ENCODE data around the gene MANSC4. TPM values are rescaled to one million over a fixed set of nuclear protein-coding genes. Genes with fewer than 3 reads are reported as not detected.

MANSC4 gene
- total RNA-seq, 1 experiment from 2014 or later: not detected

DNA sequence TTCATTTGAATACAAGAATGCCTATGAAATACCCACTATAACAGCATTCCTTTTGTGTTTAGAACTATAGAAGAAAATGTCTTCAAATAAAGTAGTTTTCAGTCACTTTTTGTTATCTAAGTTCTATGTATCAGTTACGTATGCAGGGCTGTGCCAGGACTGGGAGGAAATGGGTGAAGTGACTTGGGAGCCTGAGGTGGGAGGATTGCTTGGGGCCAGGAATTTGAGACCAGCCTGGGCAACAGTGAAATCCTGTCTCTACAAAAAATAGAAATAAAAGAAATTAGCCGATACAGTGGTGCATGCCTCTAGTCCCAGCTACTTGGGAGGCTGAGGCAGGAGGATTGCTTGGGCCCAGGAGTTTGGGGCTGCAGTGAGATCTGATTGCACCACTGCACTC is 22.9 kb upstream of the MANSC4 start:
- in situ Hi-C loops (cut with HindIII; ENCODE audit: low sequenced_read_pairs): no loop called here
- DNase-seq (ENCODE audit: low spot score): no peak

DNA sequence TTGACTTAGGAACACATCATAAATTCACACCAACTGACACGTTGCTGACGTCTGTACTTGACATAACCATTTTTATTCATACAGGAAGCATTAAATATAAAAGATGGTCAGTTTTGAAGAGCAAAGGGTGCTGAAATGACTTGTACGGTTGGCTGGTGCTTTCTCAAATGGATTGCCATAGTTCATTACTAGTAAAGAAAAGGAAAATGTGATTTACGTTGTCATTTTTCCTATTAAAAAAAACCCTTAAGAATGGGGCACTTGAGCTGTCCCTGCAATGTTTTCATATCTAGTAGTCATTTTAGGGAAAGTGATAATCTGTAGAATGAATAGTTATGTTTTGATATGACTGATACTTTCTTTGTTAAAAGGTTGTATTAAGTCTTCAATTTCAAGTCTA is 22.5 kb upstream of the MANSC4 start:
- DNase-seq (ENCODE audit: low spot score): no peak
- in situ Hi-C loops (cut with HindIII; ENCODE audit: low sequenced_read_pairs): no loop called here

DNA sequence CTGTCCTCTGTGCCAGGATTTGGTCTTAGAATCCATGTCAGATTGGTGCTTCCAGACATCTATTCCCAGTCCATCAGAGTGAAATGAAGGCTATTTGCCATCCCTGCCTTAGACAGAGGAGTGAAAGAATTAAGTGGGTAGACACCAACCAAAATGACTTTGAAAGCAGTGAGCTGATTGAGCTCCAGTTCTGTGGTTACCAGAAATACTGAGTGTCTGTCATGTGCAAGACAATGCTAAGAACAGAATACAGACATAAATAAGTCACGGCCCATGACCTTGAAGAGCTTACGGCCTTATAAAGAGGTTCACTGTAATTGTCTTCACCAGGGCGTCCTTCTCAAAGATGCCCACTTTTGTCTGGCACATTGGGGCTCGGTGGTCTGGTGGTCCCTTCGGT is 21.6 kb upstream of the MANSC4 start:
- in situ Hi-C loops (cut with HindIII; ENCODE audit: low sequenced_read_pairs): no loop called here
- DNase-seq (ENCODE audit: low spot score): no peak

DNA sequence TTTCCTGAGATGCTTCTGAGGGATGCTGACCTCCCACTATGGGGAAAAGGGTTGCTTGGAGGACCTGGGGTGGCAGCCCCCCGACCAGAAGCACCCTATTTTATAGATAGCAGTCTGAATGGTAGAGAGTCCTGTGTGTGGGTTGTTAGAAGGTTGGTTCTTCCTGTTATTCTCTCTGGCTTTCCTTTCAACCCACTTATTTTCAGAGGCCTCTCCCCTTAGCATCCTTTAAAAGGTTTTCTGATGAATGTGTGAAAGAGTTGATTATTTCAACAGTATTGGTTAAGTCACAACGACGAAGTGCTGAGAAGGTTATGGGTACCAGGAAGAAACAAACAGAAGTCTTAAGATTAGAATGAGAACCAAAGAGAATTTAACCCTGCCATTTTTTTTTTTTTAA is 20.8 kb upstream of the MANSC4 start:
- no peak for DNase-seq (ENCODE audit: low spot score)
- in situ Hi-C loops (cut with HindIII; ENCODE audit: low sequenced_read_pairs): no loop called here

DNA sequence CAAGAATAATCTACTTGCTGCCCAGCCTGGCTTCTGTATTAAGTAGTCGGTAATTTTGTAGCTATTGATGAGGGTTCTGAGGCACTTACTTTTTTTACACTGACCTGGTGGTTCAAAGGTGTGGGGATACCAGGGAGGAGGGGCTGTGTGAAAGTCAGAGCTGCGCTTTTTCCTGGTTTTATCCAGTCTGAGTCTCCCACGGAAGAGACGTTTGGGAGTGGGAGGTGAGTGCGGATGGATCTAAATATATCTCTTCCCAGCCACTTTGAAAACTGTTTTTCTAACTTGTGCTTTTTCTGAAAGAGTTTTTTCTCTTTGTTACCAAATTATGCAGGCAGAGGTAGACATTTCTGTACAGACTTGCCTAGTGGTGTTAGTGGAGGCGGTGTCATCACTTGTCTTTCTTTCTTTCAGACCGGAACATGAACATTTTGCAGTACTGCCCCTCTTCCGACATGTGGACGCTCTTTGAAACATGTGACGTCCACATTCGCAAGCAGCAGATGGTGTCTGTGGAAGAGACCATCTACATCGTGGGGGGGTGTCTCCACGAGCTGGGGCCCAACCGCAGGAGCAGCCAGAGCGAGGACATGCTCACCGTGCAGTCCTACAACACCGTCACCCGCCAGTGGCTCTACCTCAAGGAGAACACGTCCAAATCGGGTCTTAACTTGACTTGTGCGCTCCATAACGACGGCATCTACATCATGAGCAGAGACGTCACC is 17.4 kb upstream of the MANSC4 start:
- no peak for DNase-seq (ENCODE audit: low spot score)
- in situ Hi-C loops (cut with HindIII; ENCODE audit: low sequenced_read_pairs): no loop called here

DNA sequence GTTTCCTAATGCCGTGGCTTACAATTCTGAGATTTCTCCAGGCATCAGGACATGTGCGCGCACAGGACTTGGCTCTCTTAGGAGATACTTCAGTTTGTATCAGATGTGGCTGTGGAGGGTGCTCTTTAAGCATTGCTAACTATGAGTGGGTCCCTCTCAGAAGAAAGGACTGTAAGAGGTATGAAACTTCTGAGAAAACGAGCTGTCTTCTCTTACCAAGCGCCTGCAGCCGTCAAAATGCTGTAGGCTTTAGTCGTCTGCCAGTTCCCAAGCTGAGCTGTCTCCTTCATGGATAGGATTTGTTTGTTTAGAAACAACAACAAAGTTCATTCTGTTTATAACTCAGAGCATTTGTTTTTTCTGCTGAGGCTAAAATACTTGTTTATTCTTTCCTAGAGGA is 16.1 kb upstream of the MANSC4 start:
- in situ Hi-C loops (cut with HindIII; ENCODE audit: low sequenced_read_pairs): no loop called here
- no peak for DNase-seq (ENCODE audit: low spot score)

DNA sequence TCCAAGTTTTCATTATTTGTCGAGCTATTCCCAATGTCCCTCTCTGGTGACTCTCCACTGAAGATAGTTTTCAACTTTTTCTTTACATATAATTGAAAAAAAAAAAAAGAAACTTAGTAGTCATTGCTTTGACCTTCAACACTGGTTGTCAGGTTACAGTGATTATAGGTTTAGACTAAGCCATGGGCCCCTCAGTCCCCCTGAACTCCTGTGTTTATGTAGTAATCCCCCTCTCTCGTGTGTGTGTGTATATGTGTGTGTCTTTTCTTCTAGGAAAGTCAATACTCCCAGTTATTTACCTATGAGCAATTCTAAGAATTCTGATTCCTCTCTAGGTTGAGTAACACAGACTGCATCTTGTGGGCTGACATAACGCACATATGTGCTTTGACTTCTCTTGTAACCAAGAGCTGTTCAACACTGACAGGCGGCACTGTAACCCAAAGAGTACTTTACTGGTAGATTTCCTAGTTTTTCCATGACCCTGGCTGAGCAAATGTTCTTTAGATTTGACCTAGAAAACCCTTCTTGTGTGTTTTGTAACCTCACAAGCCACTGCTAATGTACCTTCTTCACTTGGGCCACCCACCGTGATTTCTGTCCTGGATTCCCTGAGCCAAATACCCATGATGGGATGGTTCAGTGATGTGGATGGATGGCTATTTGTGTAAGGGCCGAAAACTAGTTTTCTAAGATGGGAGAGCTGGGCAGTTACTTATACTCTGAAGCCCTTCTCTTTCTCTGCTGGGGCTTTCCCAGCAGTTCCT is 15.0 kb upstream of the MANSC4 start:
- in situ Hi-C loops (cut with HindIII; ENCODE audit: low sequenced_read_pairs): no loop called here
- no peak for DNase-seq (ENCODE audit: low spot score)

DNA sequence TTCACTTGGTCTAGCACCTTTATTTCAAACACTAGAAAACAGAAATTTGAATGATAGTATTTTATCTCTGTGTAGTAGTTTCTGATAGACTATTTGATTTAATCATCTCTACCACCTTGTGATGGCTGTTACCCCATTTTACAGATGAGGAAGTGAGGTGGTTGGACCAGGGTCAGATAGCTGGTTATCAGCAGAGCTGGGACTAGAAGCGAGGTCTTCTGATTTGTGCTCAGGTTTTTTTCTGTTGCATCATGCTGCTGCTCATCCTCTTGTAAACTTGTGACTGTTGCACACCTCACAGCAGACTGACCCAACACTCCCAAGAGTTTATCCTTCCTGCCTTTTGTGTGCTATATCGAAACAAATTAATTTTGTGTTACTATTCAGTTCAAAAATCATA is 10.1 kb upstream of the MANSC4 start:
- in situ Hi-C loops (cut with HindIII; ENCODE audit: low sequenced_read_pairs): no loop called here

DNA sequence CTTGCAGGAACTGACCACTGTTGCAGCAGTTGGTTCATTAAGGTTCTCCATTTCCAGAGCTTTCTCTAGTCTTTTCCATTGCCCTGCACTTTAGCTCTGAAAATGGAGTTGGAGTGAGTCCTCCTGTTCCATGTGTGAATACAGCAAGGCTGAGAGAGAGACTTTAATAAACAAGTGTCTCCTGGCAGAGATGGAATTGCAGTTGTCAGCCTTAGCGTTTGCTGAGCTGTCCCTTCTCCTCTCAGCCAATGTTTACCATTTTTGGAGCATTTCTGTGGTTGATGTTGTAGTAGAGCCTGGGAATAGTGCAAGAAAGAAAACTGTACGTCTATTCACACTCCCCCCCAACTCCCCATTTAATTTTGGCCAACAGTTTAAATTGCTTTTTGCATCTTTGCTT is 7.5 kb upstream of the MANSC4 start:
- no peak for DNase-seq (ENCODE audit: low spot score)
- in situ Hi-C loops (cut with HindIII; ENCODE audit: low sequenced_read_pairs): no loop called here

More for the DNA sequence above, 10.1 kb upstream of the MANSC4 start:
- no peak for DNase-seq (ENCODE audit: low spot score)

DNA sequence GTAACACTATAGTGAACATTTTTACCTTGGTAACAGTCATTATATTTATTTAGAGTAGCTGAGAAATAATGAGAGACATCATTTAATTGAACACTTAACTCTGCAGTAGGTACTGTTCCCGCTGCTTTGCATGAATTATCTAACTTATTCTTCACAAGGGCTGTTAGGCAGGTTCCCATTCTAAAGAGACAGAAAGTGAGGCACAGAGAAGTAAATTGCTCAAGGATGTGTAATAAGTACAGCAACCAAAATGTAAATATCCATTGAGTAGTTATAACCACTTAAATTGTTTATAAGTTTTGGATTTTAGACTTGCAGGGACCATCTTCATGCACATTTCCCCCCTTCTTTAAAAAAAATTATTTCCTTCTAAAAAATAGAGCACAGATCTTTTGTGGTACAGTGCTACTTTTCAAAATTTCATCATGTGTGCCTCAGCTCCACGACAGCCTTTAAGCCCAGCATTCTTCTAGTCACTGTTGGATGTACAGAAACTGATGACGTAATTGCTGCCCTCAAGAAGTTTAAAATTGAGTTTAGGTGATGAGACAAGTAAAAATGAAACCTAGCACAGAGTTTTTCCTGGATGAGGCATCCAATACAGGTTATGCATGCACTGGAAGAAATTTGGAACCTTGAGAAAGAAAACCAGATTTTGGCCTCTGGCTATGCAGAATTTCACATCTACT is 6.0 kb upstream of the MANSC4 start:
- in situ Hi-C loops (cut with HindIII; ENCODE audit: low sequenced_read_pairs): no loop called here
- DNase-seq (ENCODE audit: low spot score): no peak

DNA sequence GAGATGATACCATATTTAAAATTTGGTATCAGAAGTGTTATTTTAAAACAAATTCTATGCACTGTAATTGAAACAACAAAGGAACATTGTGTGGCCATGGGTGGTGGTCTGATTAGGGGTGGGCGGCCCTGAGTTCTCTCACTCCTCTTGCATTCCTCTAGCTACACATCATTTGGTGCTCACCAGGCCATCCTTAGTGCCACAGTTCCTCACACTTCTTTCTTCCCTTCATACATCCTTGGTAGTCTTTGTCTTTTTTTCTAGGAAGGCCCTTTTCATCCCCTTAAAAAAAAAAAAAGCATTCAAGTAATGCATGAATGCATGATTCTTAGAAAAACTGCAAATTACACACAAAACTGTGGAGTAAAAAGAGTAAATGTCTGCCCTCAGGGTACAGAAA is 2.4 kb upstream of the MANSC4 start:
- DNase-seq (ENCODE audit: low spot score): no peak
- in situ Hi-C loops (cut with HindIII; ENCODE audit: low sequenced_read_pairs): no loop called here

DNA sequence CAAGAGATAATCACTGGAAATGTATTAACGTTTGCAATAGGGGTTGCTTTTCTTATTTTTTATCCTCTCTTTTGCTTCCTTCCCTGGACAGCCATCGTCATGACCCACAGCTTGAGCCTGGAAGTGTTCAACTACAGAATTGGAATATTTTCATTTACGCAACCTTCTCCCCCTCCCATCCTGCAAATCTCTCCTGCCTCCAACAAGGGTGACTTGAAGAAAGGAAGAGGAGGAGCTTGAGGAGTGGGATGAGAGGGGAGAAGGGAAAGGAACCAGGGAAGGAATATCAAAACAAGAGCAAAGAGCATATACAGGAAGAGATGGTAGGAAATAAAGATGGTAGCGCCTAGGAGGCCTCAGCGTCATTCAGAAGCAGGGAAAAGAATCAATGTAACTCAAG is 1.6 kb upstream of the MANSC4 start:
- DNase-seq (ENCODE audit: low spot score): peak; percentile 12
- in situ Hi-C loops (cut with HindIII; ENCODE audit: low sequenced_read_pairs): no loop called here

DNA sequence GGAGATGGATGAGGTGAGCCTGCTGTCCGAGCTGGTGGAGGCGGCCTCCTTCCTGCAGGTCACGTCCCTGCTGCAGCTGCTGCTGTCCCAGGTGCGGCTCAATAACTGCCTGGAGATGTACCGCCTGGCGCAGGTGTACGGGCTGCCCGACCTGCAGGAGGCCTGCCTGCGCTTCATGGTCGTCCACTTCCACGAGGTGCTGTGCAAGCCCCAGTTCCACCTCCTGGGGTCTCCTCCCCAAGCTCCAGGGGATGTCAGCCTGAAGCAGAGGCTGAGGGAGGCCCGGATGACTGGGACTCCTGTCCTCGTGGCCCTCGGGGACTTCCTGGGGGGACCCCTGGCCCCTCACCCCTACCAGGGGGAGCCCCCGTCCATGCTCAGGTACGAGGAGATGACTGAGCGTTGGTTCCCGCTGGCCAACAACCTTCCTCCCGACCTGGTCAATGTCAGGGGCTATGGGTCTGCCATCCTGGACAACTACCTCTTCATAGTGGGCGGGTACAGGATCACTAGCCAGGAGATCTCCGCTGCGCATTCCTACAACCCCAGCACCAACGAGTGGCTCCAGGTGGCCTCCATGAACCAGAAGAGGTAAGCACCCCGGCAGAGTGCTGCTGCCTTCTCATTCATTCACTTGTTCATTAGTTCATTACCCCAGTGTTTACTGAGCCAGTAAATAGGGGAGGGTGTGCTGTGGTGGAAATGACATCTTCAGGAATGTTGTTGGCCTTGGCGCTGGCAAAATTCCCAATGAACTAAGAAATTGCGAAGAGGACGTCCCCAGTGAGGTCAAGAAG is 774 bp upstream of the MANSC4 start:
- peak; percentile 34 for DNase-seq (ENCODE audit: low spot score)
- in situ Hi-C loops (cut with HindIII; ENCODE audit: low sequenced_read_pairs): no loop called here

DNA sequence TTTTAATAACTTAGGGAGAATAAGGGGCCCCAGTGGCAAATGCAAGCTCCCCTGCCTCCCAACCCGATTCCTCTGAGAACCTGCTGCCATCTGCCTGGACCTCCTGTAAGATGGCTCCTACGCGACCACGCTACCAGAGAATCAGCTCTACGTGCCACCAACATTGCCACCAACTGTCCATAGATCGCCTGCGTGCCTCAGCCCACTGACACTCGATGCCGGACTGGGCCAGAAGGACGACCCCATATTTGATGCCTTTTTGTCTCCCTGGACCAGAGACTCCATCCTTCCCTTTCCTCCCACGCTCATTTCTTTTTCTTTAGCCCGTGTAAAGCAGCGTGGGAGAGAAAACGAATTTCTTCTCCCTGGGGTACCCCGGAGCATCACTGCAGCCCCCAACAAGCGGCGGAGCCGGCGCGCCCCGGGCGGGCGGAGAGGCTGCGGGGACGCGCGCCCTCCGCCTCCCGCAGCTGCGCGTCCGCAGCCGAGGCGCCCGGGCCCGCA is 568 bp downstream of the MANSC4 start:
- in situ Hi-C loops (cut with HindIII; ENCODE audit: low sequenced_read_pairs): no loop called here
- DNase-seq (ENCODE audit: low spot score): peak; percentile 70

DNA sequence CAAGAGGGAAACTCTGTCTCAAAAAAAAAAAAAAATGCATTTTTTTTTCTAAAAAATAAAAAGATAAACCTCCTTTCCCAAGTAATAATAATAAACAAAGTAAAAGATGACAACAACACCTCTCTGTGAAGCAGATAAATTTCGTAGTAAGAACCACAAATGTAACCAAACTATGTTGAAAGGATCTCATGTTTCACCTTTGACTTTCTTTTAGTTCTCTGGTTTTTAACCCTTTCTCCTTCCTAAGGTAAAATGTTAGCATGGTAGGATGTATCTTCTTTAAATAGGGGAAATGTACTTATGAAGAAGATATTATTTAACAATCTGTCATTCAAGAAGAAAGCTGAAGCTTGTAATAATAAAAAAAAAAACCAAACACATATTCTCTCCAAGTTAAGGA is 1.8 kb downstream of the MANSC4 start:
- in situ Hi-C loops (cut with HindIII; ENCODE audit: low sequenced_read_pairs): no loop called here
- no peak for DNase-seq (ENCODE audit: low spot score)

DNA sequence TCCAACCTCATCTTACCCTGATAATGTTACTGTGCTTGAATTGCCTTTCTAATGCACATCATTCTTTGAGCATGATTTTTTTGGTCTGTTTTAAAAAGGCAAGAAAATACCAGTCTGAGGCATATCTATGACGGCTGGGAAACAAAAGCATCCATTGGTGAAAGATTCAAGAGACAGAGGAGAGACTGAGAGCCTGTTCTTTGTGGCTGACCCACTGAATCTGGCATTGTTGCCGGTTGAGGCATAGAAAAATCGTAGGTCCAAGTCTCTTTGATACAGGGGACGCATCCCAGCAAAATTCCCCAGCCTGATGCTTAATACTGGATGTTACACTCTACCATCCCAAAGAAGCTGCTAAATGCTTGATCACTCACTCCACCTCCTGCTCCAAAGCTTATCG is 2.9 kb downstream of the MANSC4 start:
- DNase-seq (ENCODE audit: low spot score): no peak

DNA sequence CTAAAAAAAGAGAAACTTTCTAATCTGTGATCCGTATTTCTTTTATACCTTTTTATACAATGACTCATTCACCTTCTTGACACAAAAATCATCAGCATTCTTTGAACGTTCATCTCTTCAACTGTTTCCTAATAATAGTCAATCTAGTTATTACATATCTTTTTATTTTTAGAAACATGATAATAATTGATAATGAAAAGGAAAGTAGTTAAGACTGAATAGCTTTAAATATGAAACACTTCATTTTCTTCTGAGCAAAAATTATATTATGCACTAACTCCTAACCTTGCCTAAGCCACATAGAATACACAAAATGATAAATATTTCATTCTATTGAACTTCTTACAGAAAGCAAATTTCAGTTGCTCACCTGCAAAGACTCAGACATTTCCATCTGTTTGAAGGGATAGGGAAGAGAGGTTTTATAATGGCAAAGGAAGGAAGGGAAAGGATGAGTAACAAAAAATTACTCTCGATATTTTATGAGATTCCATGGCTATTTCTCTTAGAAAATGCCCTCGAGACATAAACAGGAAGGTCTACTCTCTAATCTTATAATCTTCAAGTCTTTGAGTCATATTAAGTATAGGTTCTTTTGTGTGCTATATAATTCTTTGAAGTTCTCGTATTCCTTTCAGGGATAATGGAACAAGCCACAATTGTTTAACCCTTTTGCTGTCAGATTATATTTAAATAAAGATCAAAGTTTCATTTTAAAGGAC is 7.5 kb downstream of the MANSC4 start:
- in situ Hi-C loops (cut with HindIII; ENCODE audit: low sequenced_read_pairs): no loop called here
- no peak for DNase-seq (ENCODE audit: low spot score)

More for the DNA sequence above, 2.9 kb downstream of the MANSC4 start:
- in situ Hi-C loops (cut with HindIII; ENCODE audit: low sequenced_read_pairs): no loop called here

DNA sequence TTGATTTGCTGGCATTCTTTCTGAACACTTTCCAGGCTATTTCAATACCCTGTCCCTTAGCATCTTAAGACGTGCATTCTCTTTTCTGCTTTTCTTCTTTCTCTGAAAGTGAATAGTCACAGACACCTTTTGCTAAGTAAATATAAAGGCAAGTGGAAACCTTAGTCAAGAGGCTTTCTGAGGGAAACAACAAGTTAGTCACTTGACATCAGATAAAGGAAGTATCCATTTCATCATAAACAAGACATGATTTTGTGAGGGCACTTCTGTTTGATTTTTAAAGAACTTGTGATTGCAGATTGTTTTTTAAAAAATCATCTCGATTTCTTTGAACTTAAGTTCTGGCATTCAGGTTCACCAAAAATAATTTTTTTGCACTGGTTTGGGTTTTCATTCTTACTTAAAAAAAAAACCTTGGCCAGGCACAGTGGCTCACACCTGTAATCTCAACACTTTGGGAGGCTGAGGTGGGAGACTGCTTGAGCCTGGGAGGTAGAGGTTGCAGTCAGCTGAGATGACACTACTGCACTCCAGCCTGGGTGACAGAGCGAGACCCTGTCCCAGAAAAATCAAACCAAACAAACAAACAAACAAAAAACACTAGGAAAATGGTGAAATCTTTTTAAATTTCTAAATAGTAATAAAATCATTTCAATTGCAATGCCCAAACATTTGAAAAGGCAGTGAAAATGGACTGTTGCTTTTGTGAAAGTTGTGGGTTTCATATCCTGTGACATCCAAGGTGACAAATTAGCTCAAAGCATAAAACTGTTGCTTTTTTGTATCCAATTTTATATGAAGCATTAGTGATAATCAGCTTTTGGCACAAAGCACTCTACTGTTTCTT is 8.3 kb downstream of the MANSC4 start:
- in situ Hi-C loops (cut with HindIII; ENCODE audit: low sequenced_read_pairs): no loop called here
- no peak for DNase-seq (ENCODE audit: low spot score)
